DND-41 (cell line): Measurements from ENCODE around the gene GOSR2.

ENCODE experiments used
- ATAC-seq: fragments of 200-7000 bp; cut with Tn5 transposase; 3 replicates; pipeline ENCODE4 v1.9.1; 2021; ENCODE audit warnings: low read depth; ENCODE audit not compliant: insufficient read depth
- DNase-seq: peaks from one replicate; pipeline ENCODE4 v3.0.0-alpha.2; 2020
- H2AFZ ChIP-seq: 2 replicates; pipeline ENCODE4 v1.6.0; 2012; ENCODE audit warnings: low read depth, low read length
- H3K27ac ChIP-seq: 2 replicates; pipeline ENCODE4 v1.5.1; 2012; ENCODE audit warnings: low read length, inconsistent platforms
- H3K27me3 ChIP-seq: fragments of 200-600 bp; sonication (generic); 2 replicates; pipeline ENCODE4 v1.6.0; 2012; ENCODE audit warnings: low read length, mild to moderate bottlenecking, inconsistent platforms; ENCODE audit not compliant: insufficient read depth, poor library complexity
- H3K36me3 ChIP-seq: 2 replicates; pipeline ENCODE4 v1.5.1; 2012; ENCODE audit warnings: low read length, inconsistent platforms; ENCODE audit not compliant: insufficient read depth
- H3K4me1 ChIP-seq: 2 replicates; pipeline ENCODE4 v1.5.1; 2012; ENCODE audit warnings: mild to moderate bottlenecking, low read length; ENCODE audit not compliant: insufficient read depth
- H3K4me2 ChIP-seq: 2 replicates; pipeline ENCODE4 v1.6.0; 2012; ENCODE audit warnings: mild to moderate bottlenecking, moderate library complexity, low read length, inconsistent platforms; ENCODE audit not compliant: insufficient read depth
- H3K4me3 ChIP-seq, 2 experiments: fragments of 200-600 bp in 1 of 2; shearing (Covaris generic) in 1 of 2; 2 replicates each; pipeline ENCODE4 v1.5.1; 2012 to 2016; ENCODE audit warnings: inconsistent platforms in 2 of 2, low read length in 2 of 2, mild to moderate bottlenecking in 2 of 2, low read depth in 1 of 2, moderate library complexity in 1 of 2
- H3K79me2 ChIP-seq: 2 replicates; pipeline ENCODE4 v1.6.0; 2012; ENCODE audit warnings: low read length, inconsistent platforms; ENCODE audit not compliant: insufficient read depth
- H3K9ac ChIP-seq: 2 replicates; pipeline ENCODE4 v1.6.0; 2012; ENCODE audit warnings: low read depth, mild to moderate bottlenecking, inconsistent platforms, low read length, moderate library complexity
- H3K9me3 ChIP-seq: 2 replicates; pipeline ENCODE4 v1.5.1; 2012; ENCODE audit warnings: low read length, moderate library complexity, mild to moderate bottlenecking, inconsistent platforms; ENCODE audit not compliant: insufficient read depth, severe bottlenecking
- H4K20me1 ChIP-seq: 2 replicates; pipeline ENCODE4 v1.6.0; 2012; ENCODE audit warnings: low read length; ENCODE audit not compliant: insufficient read depth
- EZH2 ChIP-seq: IDR thresholded peaks from 3 replicates; pipeline ENCODE4 v1.6.1; 2012; ENCODE audit warnings: borderline replicate concordance, low read depth, mild to moderate bottlenecking, moderate library complexity, low read length, inconsistent platforms; ENCODE audit not compliant: severe bottlenecking
- TF ChIP-seq, protein P1 (sequence below): IDR thresholded peaks from 2 replicates; pipeline ENCODE4 v1.5.1; 2012; ENCODE audit warnings: borderline replicate concordance, low read length, moderate library complexity, mild to moderate bottlenecking; ENCODE audit not compliant: poor library complexity, severe bottlenecking; ENCODE audit errors: extremely low read depth

Gene GOSR2

DNA sequence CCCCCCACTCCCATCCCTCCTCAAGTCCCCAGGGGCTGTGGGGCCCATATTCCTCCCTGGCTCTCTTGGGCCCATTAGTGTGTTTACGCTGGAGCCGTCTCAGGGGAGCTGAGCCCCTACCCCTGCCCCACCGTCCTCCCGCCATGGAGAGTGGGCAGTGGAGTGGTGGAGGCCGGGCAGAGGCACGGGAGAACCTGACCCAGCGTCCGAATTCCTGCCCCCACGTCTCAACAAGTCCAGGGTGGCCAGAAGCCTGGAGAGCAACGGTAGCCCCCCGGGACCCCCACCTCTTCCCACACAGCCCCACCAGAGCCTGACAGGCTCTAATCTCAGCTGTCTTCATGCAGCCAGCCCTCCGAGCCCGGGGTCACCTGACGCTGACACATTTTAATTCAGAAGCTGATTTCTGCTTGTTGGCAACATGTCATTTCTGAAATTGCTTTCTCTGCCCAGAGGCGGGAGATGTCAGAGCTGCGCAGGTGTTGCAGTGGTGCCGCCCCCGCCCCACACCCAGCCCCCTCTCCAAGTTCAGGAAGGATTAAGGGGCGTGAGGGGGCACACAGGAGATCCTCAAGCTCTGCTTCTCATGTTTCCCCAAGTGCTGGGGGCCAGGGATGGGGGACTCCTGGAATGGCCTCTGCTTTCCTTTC is 39.0 kb upstream of the GOSR2 start:
- H3K36me3 ChIP-seq: no peaks in the 10 kb centered on the region
- H3K79me2 ChIP-seq: no peaks in the 10 kb centered on the region
- ATAC-seq: no peak
- no peak overlapping the region for H2AFZ ChIP-seq
- H3K4me3 ChIP-seq: no peak overlapping the region
- no peaks in the 10 kb centered on the region for H3K9me3 ChIP-seq
- H3K27ac ChIP-seq: no peak overlapping the region
- H3K9ac ChIP-seq: no peak overlapping the region
- peaks cover 8% of the 10 kb centered on the region for H3K27me3 ChIP-seq
- no peak overlapping the region for H3K4me2 ChIP-seq
- no peak for DNase-seq
- TF ChIP-seq, protein P1, sequence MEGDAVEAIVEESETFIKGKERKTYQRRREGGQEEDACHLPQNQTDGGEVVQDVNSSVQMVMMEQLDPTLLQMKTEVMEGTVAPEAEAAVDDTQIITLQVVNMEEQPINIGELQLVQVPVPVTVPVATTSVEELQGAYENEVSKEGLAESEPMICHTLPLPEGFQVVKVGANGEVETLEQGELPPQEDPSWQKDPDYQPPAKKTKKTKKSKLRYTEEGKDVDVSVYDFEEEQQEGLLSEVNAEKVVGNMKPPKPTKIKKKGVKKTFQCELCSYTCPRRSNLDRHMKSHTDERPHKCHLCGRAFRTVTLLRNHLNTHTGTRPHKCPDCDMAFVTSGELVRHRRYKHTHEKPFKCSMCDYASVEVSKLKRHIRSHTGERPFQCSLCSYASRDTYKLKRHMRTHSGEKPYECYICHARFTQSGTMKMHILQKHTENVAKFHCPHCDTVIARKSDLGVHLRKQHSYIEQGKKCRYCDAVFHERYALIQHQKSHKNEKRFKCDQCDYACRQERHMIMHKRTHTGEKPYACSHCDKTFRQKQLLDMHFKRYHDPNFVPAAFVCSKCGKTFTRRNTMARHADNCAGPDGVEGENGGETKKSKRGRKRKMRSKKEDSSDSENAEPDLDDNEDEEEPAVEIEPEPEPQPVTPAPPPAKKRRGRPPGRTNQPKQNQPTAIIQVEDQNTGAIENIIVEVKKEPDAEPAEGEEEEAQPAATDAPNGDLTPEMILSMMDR: no peak
- no peak for TF ChIP-seq EZH2
- H4K20me1 ChIP-seq: 0 out of 2 replicates have a peak, but pooled peaks cover 4% of the 10 kb centered on the region
- H3K4me1 ChIP-seq: no peaks in the 10 kb centered on the region

DNA sequence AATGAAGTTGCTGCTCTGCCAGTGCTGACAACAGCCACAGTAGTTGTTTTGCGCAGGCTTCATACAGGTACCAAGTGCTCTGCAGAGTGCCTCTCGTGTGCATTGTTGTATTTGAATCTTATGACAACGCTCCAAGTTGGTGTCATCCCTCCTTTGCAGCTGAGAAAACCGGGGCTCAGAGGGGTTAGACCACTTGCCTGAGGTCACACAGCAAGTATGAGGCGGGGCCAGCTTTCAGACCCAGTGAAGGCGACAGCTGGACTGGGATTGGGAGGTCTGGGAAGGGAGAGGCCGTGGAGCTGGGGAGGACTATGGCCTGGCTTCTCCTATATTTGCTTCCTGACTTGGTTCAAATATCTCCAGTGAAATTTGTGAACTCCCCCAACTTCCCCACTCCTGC is 38.4 kb upstream of the GOSR2 start:
- H3K4me1 ChIP-seq: no peaks in the 10 kb centered on the region
- ATAC-seq (no peak), DNase-seq (no peak)
- no peak overlapping the region for H3K27ac ChIP-seq
- H3K27me3 ChIP-seq: peaks cover 8% of the 10 kb centered on the region
- H4K20me1 ChIP-seq: 0 out of 2 replicates have a peak, but pooled peaks cover 4% of the 10 kb centered on the region
- no peaks in the 10 kb centered on the region for H3K79me2 ChIP-seq
- no peaks in the 10 kb centered on the region for H3K9me3 ChIP-seq
- H3K4me3 ChIP-seq: no peak overlapping the region
- TF ChIP-seq EZH2: no peak
- TF ChIP-seq, protein P1: no peak
- no peak overlapping the region for H2AFZ ChIP-seq
- H3K36me3 ChIP-seq: no peaks in the 10 kb centered on the region
- H3K4me2 ChIP-seq: no peak overlapping the region
- H3K9ac ChIP-seq: no peak overlapping the region

DNA sequence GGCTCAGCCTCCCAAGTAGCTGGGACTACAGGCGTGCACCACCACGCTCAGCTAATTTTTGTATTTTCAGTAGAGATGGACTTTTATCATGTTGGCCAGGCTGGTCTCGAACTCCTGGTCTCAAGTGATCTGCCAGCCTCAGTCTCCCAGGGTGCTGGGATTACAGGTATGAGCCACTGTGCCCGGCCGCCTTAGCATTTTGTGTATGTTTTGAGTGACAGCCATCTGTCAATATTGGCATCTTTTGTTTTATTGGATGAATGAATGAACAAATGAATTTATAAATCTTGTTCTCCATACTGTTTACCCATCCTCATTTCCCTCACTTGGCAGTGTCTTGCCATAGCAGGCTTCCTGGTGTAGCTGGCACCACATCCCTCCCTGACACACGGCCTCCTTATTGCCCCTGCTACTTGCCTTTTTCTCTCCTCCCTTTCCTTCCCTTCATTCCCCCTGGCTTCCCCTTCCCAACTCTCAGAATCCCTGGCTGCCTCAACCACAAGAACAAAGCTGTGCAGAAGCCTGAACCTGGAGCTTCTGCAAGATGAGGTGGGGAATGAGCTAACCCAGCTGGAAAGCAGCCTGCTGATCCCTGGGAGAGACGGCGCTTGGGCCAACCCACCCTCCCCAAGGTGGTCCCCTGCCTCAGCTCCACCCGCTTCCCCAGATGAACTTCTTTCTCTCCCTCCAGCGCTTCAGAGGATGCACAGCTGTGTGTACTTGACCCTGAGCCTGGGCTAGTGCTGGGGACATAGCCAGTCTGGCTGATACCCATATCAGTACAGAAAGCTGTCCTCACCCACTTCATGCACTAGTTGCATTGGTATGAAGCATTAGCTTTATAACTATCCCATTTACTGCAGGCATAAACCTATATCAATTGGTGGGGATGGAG is 37.3 kb upstream of the GOSR2 start:
- Histone ChIP-seq H3K27ac (no peak overlapping the region), H3K4me3 (no peak overlapping the region), H3K27me3 (peaks cover 8% of the 10 kb centered on the region), H4K20me1 (0 out of 2 replicates have a peak, but pooled peaks cover 4% of the 10 kb centered on the region), H3K36me3 (no peaks in the 10 kb centered on the region), H3K9me3 (no peaks in the 10 kb centered on the region), H3K9ac (no peak overlapping the region), H3K4me1 (no peaks in the 10 kb centered on the region), H3K79me2 (no peaks in the 10 kb centered on the region), H3K4me2 (no peak overlapping the region), H2AFZ (no peak overlapping the region)
- ATAC-seq (no peak), DNase-seq (no peak)
- TF ChIP-seq EZH2: no peak
- TF ChIP-seq, protein P1: no peak
